T-cell (primary cell): ENCODE measurements around the gene ACYP2. TPM values are rescaled to one million over a fixed set of nuclear protein-coding genes. Genes with fewer than 3 reads are reported as not detected.

Source experiments
- ATAC-seq, 4 experiments: fragments of 200-7000 bp in 3 of 4; fragments of 150-1000 bp in 1 of 4; cut with Tn5 transposase; replicated peaks in 1 of 4; 1 replicate in 3 of 4; 2 replicates in 1 of 4; pipeline ENCODE4 v1.10.0; 2021; ENCODE audit warnings: moderate library complexity in 3 of 4, mild to moderate bottlenecking in 2 of 4, moderate number of reproducible peaks in 1 of 4
- CTCF ChIA-PET, 2 donors: fragments of 300-600 bp; sonication (Branson Sonifier 250); formaldehyde crosslinking; loops; one replicate each; lab custom pipeline; 2022; ENCODE audit warnings: antibody characterized with exemption in 2 of 2; lab: Charles Lee
- POLR2A ChIA-PET, 2 donors: fragments of 300-600 bp; sonication (Branson Sonifier 250); formaldehyde crosslinking; loops; one replicate each; lab custom pipeline; 2022; ENCODE audit warnings: antibody characterized with exemption in 2 of 2; lab: Charles Lee
- DNase-seq, 35 experiments: peaks; one replicate each; pipeline versions ENCODE4 v3.0.0 to v3.0.0-alpha.2; 2013 to 2023
- H3K27ac ChIP-seq: one replicate; pipeline ENCODE4 v1.5.1; 2013; ENCODE audit warnings: low read length
- H3K27me3 ChIP-seq, 2 experiments: replicated peaks in 1 of 2; 1 replicate in 1 of 2; 2 replicates in 1 of 2; pipeline versions ENCODE4 v1.6.1 to v1.7.0; 2013; ENCODE audit warnings: low read length in 1 of 2, mixed read lengths in 1 of 2; ENCODE audit not compliant: control insufficient read depth in 2 of 2, insufficient read depth in 2 of 2; ENCODE audit errors: extremely low read depth in 1 of 2
- H3K36me3 ChIP-seq, 2 donors: 1 replicate in 1 of 2; 2 replicates in 1 of 2; pipeline versions ENCODE4 v1.6.1 to v1.7.0; 2013; ENCODE audit warnings: low read length in 1 of 2; ENCODE audit not compliant: control insufficient read depth in 2 of 2, insufficient read depth in 1 of 2; ENCODE audit errors: extremely low read depth in 1 of 2
- H3K4me1 ChIP-seq, 2 experiments: 1 replicate in 1 of 2; 2 replicates in 1 of 2; pipeline versions ENCODE4 v1.6.1 to v1.7.0; 2013; ENCODE audit warnings: low read length in 2 of 2, mixed read lengths in 1 of 2; ENCODE audit not compliant: insufficient read depth in 2 of 2, control insufficient read depth in 1 of 2; ENCODE audit errors: extremely low read depth in 1 of 2
- H3K4me3 ChIP-seq, 2 donors: 1 replicate in 1 of 2; 2 replicates in 1 of 2; pipeline versions ENCODE4 v1.5.1 to v1.7.0; 2013; ENCODE audit warnings: mild to moderate bottlenecking in 2 of 2, low read length in 1 of 2, moderate library complexity in 1 of 2; ENCODE audit not compliant: control insufficient read depth in 1 of 2; ENCODE audit errors: extremely low read depth in 1 of 2
- H3K9me3 ChIP-seq: 2 replicates; pipeline ENCODE4 v1.7.0; 2013
- H3K27ac Mint-ChIP-seq, 2 donors: one replicate each; pipeline ENCODE4 v1.8.0; 2020 to 2021; ENCODE audit warnings: mild to moderate bottlenecking in 2 of 2, mixed read lengths in 2 of 2
- H3K27me3 Mint-ChIP-seq, 2 donors: one replicate each; pipeline ENCODE4 v1.8.0; 2021 to 2022; ENCODE audit warnings: mixed read lengths in 2 of 2
- H3K36me3 Mint-ChIP-seq: one replicate; pipeline ENCODE4 v1.8.0; 2021; ENCODE audit warnings: mixed read lengths
- H3K4me1 Mint-ChIP-seq, 3 donors: one replicate each; pipeline ENCODE4 v1.8.0; 2020 to 2022; ENCODE audit warnings: mixed read lengths in 3 of 3, mild to moderate bottlenecking in 1 of 3
- H3K4me3 Mint-ChIP-seq, 3 donors: one replicate each; pipeline ENCODE4 v1.8.0; 2020 to 2022; ENCODE audit warnings: mild to moderate bottlenecking in 3 of 3, mixed read lengths in 3 of 3, moderate library complexity in 3 of 3
- H3K9me3 Mint-ChIP-seq, 3 donors: one replicate each; pipeline ENCODE4 v1.8.0; 2020 to 2022; ENCODE audit warnings: mixed read lengths in 3 of 3
- WGBS: methylation state at CpG from one replicate; pipeline ENCODE4 v1.1.5; 2013; ENCODE audit warnings: missing lambda C conversion rate; ENCODE audit not compliant: insufficient coverage; 5-methylcytosine and 5-hydroxymethylcytosine counted together
- total RNA-seq, 35 experiments: library from RNA in 6 of 35; stranded (reverse) in 6 of 35; fragments of 120-200 nt in 1 of 35; gene quantifications; one replicate each; pipeline versions ENCODE4 v1.2.1 to v1.2.4 and lab custom pipeline; 2013 to 2026

The ACYP2 gene
- total RNA-seq, 5 donors from 2014 or later (not counting 1 experiment from before 2014, with no cell fraction given) = 13.8 to 18.8 (median 15.3) TPM

- Mint-ChIP-seq H3K27ac (no peak overlapping the region), H3K9me3 (no peaks in the 10 kb centered on the region)
- no peak for ATAC-seq
Observed at GRCh38 chr2:54194761-54195750, 79.6 kb downstream of the ACYP2 start.

GRCh38 chr2:54196646-54197045, 81.2 kb downstream of the ACYP2 start:
- H3K36me3 ChIP-seq = no peaks in the 10 kb centered on the region
- no peaks in the 10 kb centered on the region for H3K27me3 Mint-ChIP-seq
- ChIA-PET POLR2A (interaction anchor here in 1 of 2 donors (0.6 kb wide), 1 partner anchor 223 kb away, joined by 4 read pairs; no protein-coding TSS in a partner anchor), CTCF (no interaction called here)
- ATAC-seq (no peak), DNase-seq (no peak)
- H3K4me3 ChIP-seq = no peak overlapping the region
- no peak overlapping the region for H3K27ac ChIP-seq
- H3K27me3 ChIP-seq = no peaks in the 10 kb centered on the region
- no peak overlapping the region for H3K4me3 Mint-ChIP-seq
- H3K4me1 Mint-ChIP-seq = no peaks in the 10 kb centered on the region
- no peaks in the 10 kb centered on the region for H3K9me3 Mint-ChIP-seq
- peaks cover 9% of the 10 kb centered on the region for H3K36me3 Mint-ChIP-seq
- H3K4me1 ChIP-seq = no peaks in the 10 kb centered on the region
- no peak overlapping the region for H3K27ac Mint-ChIP-seq
- no CpG with 5 or more reads among the region's 5 CpGs for WGBS
- H3K9me3 ChIP-seq = no peaks in the 10 kb centered on the region

More at GRCh38 chr2:54194761-54195750, 79.6 kb downstream of the ACYP2 start:
- no peaks in the 10 kb centered on the region for H3K36me3 ChIP-seq
- H3K27me3 Mint-ChIP-seq = no peaks in the 10 kb centered on the region
- H3K27ac ChIP-seq = no peak overlapping the region
- WGBS = no CpG with 5 or more reads among the region's 8 CpGs
- no peaks in the 10 kb centered on the region for H3K4me1 ChIP-seq
- H3K9me3 ChIP-seq = no peaks in the 10 kb centered on the region
- POLR2A ChIA-PET = interaction anchor here in 1 of 2 donors (0.6 kb wide), 1 partner anchor 21 kb away, joined by 3 read pairs; no protein-coding TSS in a partner anchor
- no peaks in the 10 kb centered on the region for H3K4me1 Mint-ChIP-seq
- DNase-seq = no peak
- peaks cover 9% of the 10 kb centered on the region for H3K36me3 Mint-ChIP-seq
- CTCF ChIA-PET = interaction anchor here in 1 of 2 donors (0.7 kb wide), 1 partner anchor 397 kb away, joined by 4 read pairs; no protein-coding TSS in a partner anchor
- H3K27me3 ChIP-seq = no peaks in the 10 kb centered on the region
- no peak overlapping the region for H3K4me3 Mint-ChIP-seq
- H3K4me3 ChIP-seq = no peak overlapping the region

- no peaks in the 10 kb centered on the region for H3K4me1 ChIP-seq
- no peak overlapping the region for H3K4me3 ChIP-seq
- Mint-ChIP-seq H3K4me1 (peaks cover 6 to 14% (median 7%) of the 10 kb centered on the region in 3 donors), H3K36me3 (peaks cover 4% of the 10 kb centered on the region), H3K27me3 (no peaks in the 10 kb centered on the region), H3K27ac (no peak overlapping the region), H3K4me3 (no peak overlapping the region), H3K9me3 (no peaks in the 10 kb centered on the region)
- H3K36me3 ChIP-seq = no peaks in the 10 kb centered on the region
- no peak overlapping the region for H3K27ac ChIP-seq
- POLR2A ChIA-PET = no interaction called here
- CTCF ChIA-PET = interaction anchor here in 1 of 2 donors (0.6 kb wide), 1 partner anchor 305 kb away, joined by 3 read pairs; no protein-coding TSS in a partner anchor
- DNase-seq (no peak), ATAC-seq (no peak)
- no peaks in the 10 kb centered on the region for H3K27me3 ChIP-seq
- WGBS = no CpG with 5 or more reads among the region's 2 CpGs
- H3K9me3 ChIP-seq = no peaks in the 10 kb centered on the region
Observed at GRCh38 chr2:54204476-54204875, 89.1 kb downstream of the ACYP2 start.

- no CpG with 5 or more reads among the region's 2 CpGs for WGBS
Observed at GRCh38 chr2:54206596-54206995, 91.2 kb downstream of the ACYP2 start.

GRCh38 chr2:54207666-54208195, 92.3 kb downstream of the ACYP2 start:
- Histone ChIP-seq H3K9me3 (no peaks in the 10 kb centered on the region), H3K36me3 (no peaks in the 10 kb centered on the region), H3K4me1 (no peaks in the 10 kb centered on the region), H3K27me3 (no peaks in the 10 kb centered on the region), H3K27ac (no peak overlapping the region), H3K4me3 (no peak overlapping the region)
- H3K36me3 Mint-ChIP-seq = peaks cover 3% of the 10 kb centered on the region
- H3K27me3 Mint-ChIP-seq = no peaks in the 10 kb centered on the region
- no peak overlapping the region for H3K4me3 Mint-ChIP-seq
- CTCF ChIA-PET = no interaction called here
- DNase-seq = no peak
- no peak for ATAC-seq
- no CpG with 5 or more reads among the region's 3 CpGs for WGBS
- peaks cover 6 to 14% (median 7%) of the 10 kb centered on the region in 3 donors for H3K4me1 Mint-ChIP-seq
- POLR2A ChIA-PET = interaction anchor here in 1 of 2 donors (0.7 kb wide), 2 partner anchors 577 to 1120 kb away, joined by 4 read pairs; no protein-coding TSS in a partner anchor
- H3K27ac Mint-ChIP-seq = no peak overlapping the region
- peaks cover 0 to under 1% (median 0%) of the 10 kb centered on the region in 3 donors for H3K9me3 Mint-ChIP-seq

More at GRCh38 chr2:54206596-54206995, 91.2 kb downstream of the ACYP2 start:
- no peak overlapping the region for H3K4me3 Mint-ChIP-seq
- H3K36me3 ChIP-seq = no peaks in the 10 kb centered on the region
- ChIA-PET POLR2A (no interaction called here), CTCF (interaction anchor here (0.8 to 1.2 kb wide), 2 partner anchors 9 to 74 kb away, joined by 3 to 4 read pairs; no protein-coding TSS in a partner anchor)
- H3K4me1 ChIP-seq = no peaks in the 10 kb centered on the region
- no peak for ATAC-seq
- H3K9me3 ChIP-seq = no peaks in the 10 kb centered on the region
- no peaks in the 10 kb centered on the region for H3K9me3 Mint-ChIP-seq
- no peaks in the 10 kb centered on the region for H3K27me3 ChIP-seq
- no peak overlapping the region for H3K27ac Mint-ChIP-seq
- peaks cover 6 to 14% (median 7%) of the 10 kb centered on the region in 3 donors for H3K4me1 Mint-ChIP-seq
- H3K27me3 Mint-ChIP-seq = no peaks in the 10 kb centered on the region
- peak in 1 of 35 experiments; percentile 16 for DNase-seq
- peaks cover 3% of the 10 kb centered on the region for H3K36me3 Mint-ChIP-seq
- H3K4me3 ChIP-seq = no peak overlapping the region
- H3K27ac ChIP-seq = no peak overlapping the region
